Activated CD4-positive, alpha-beta memory T cell treated with anti-CD3 and anti-CD28 coated beads for 36 hours (primary cell): Measurements from ENCODE around the gene SPATA13. TPM values are rescaled to one million over a fixed set of nuclear protein-coding genes. Genes with fewer than 3 reads are reported as not detected.

ENCODE experiments used
- CTCF ChIA-PET: fragments of 350-600 bp; sonication (Branson Sonifier 250); formaldehyde crosslinking; loops from one replicate; lab custom pipeline; 2021; ENCODE audit warnings: antibody characterized with exemption, inconsistent platforms; lab: Charles Lee
- POLR2A ChIA-PET: fragments of 350-600 bp; sonication (Branson Sonifier 250); formaldehyde crosslinking; loops from one replicate; lab custom pipeline; 2021; ENCODE audit warnings: antibody characterized with exemption; lab: Charles Lee
- DNase-seq: peaks from one replicate; pipeline ENCODE4 v3.0.0-alpha.2; 2020
- H3K27ac Mint-ChIP-seq: one replicate; pipeline ENCODE4 v1.8.0; 2021; ENCODE audit warnings: mixed read lengths
- H3K27me3 Mint-ChIP-seq: one replicate; pipeline ENCODE4 v1.8.0; 2021; ENCODE audit warnings: mixed read lengths
- H3K36me3 Mint-ChIP-seq: one replicate; pipeline ENCODE4 v1.8.0; 2021; ENCODE audit warnings: mixed read lengths
- H3K4me1 Mint-ChIP-seq: one replicate; pipeline ENCODE4 v1.8.0; 2021; ENCODE audit warnings: low read depth, mixed read lengths
- H3K4me3 Mint-ChIP-seq: one replicate; pipeline ENCODE4 v1.8.0; 2021; ENCODE audit warnings: mild to moderate bottlenecking, mixed read lengths
- H3K9me3 Mint-ChIP-seq: one replicate; pipeline ENCODE4 v1.8.0; 2021; ENCODE audit warnings: mixed read lengths
- intact Hi-C: fragments of 100-400 bp; cut with micrococcal nuclease; formaldehyde crosslinking; loops from one replicate; pipeline ENCODE4 v1.15.1; 2023
- total RNA-seq, 2 experiments: library from RNA; stranded (reverse); gene quantifications; one replicate each; pipeline ENCODE4 v1.2.3, GENCODE V29; 2021

Gene SPATA13
- total RNA-seq, 2 experiments from 2014 or later: 50.3 to 50.8 TPM

- Mint-ChIP-seq H3K4me1 (peaks cover 15% of the 10 kb centered on the region), H3K9me3 (peaks cover 12% of the 10 kb centered on the region), H3K36me3 (peaks cover 3% of the 10 kb centered on the region), H3K27ac (no peak overlapping the region), H3K27me3 (peaks cover 53% of the 10 kb centered on the region), H3K4me3 (no peak overlapping the region)
- intact Hi-C loops: loop anchor here (5.0 to 10.0 kb wide), 2 partner anchors 34 to 73 kb away; partner anchors contain the start of gene SPATA13
- POLR2A ChIA-PET: no interaction called here
- CTCF ChIA-PET: interaction anchor here (1.1 kb wide), 2 partner anchors 32 to 101 kb away, joined by 3 to 5 read pairs; no protein-coding TSS in a partner anchor
- no peak for DNase-seq
Measured at GRCh38 chr13:24128112-24128511, 32.4 kb upstream of the SPATA13 start.

- Mint-ChIP-seq H3K4me1 (peaks cover 15% of the 10 kb centered on the region), H3K27me3 (peaks cover 46% of the 10 kb centered on the region), H3K4me3 (no peak overlapping the region), H3K27ac (no peak overlapping the region), H3K36me3 (peaks cover 3% of the 10 kb centered on the region), H3K9me3 (peaks cover 12% of the 10 kb centered on the region)
- ChIA-PET CTCF (no interaction called here), POLR2A (no interaction called here)
- intact Hi-C loops: loop anchor here (5.0 to 10.0 kb wide), 2 partner anchors 33 to 74 kb away; partner anchors contain the start of gene SPATA13
- no peak for DNase-seq
Measured at GRCh38 chr13:24128962-24129361, 31.6 kb upstream of the SPATA13 start.

DNA sequence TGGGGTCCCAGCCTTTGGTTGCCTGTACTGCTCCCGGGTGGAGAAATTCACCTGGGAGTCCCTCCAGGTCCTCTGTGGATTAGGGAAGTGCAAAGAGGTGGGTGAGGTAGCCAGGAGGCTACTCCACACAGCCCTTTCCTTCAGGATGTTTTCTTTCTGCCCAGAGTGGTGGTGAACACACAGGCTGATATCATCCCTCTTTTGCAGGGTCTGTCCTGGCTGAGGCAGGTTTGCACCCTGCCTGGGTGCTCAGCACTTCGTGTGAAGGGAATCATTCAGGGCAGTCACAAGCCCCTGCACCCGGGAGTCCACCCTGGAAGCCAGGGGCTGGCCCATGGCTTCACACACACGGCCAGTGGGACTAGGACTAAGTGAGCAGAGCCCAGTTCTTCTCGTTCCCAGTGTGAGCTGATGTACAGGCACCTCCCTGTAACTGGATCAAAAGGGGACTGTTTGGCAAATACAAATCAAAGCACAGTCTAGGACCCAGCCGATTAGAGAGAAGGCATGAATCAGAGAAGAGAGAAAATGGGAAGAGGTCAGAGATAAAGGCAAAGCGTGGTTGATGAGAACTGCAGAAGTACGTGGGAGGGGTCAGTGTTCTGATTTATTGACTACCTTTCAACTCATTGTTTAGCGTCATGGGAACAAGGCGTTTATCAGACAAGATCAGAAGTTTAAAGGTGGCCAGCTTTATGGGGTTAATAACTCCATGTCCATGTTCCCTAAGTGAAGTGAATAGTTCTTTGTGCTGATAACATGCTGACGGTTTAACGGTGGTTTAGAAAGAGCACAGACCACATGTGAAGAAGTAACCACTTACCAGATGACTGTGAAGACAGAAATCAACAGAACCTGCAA, 30.4 kb upstream of the SPATA13 start:
- Mint-ChIP-seq H3K4me3 (no peak overlapping the region), H3K27me3 (peaks cover 35% of the 10 kb centered on the region), H3K4me1 (peaks cover 13% of the 10 kb centered on the region), H3K36me3 (peaks cover 3% of the 10 kb centered on the region), H3K9me3 (peaks cover 12% of the 10 kb centered on the region), H3K27ac (no peak overlapping the region)
- CTCF ChIA-PET: no interaction called here
- DNase-seq: no peak
- POLR2A ChIA-PET: no interaction called here
- intact Hi-C loops: loop anchor here (5.0 to 10.0 kb wide), 2 partner anchors 32 to 75 kb away; partner anchors contain the start of gene SPATA13

- Mint-ChIP-seq H3K9me3 (peaks cover 12% of the 10 kb centered on the region), H3K4me3 (no peak overlapping the region), H3K36me3 (peaks cover 3% of the 10 kb centered on the region), H3K27ac (no peak overlapping the region), H3K27me3 (peaks cover 24% of the 10 kb centered on the region), H3K4me1 (peaks cover 12% of the 10 kb centered on the region)
- DNase-seq: no peak
- ChIA-PET POLR2A (no interaction called here), CTCF (no interaction called here)
- intact Hi-C loops: no loop called here
Measured at GRCh38 chr13:24131749-24132148, 28.8 kb upstream of the SPATA13 start.

DNA sequence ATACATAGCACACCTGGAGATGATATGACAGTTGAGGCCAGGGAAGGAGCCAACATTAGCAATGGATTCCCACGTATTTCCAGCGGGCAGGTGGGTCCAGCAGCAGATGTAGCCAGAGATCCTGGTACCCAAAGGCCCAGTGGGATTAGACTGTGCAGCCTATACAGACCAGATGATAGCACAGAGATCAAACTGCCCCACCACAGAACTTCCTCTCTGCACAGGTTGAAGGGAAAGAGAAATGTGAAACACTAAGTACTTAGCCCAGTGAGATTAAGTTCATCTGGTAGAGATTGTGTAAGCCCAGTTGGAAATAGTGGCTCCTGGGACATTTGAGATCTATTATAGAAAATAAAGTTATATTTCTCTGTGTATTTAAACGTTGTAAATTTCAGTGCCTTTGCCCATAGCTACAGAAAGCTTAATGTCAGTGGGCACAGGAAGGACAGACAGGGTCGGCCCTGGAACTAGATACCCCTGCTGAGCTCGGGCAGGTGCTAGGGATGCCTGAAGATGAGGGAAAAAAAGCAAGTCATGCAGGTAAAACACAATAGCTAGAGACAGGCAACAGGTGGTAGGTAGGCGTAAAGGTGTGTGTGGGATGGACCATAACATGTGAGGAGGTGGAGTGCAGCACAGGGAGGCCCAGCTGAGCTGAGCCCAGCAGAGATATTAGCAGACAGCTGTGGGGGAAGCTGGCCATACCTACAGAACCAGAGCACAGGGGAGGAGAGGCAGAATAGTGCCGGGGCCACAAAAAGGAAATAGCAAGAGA, 27.3 kb upstream of the SPATA13 start:
- H3K4me1 Mint-ChIP-seq: peaks cover 3% of the 10 kb centered on the region
- ChIA-PET POLR2A (interaction anchor here (1.1 kb wide), 1 partner anchor 73 kb away, joined by 3 read pairs; no protein-coding TSS in a partner anchor), CTCF (no interaction called here)
- no peak overlapping the region for H3K27ac Mint-ChIP-seq
- no peak overlapping the region for H3K4me3 Mint-ChIP-seq
- peaks cover 12% of the 10 kb centered on the region for H3K9me3 Mint-ChIP-seq
- intact Hi-C loops: no loop called here
- H3K27me3 Mint-ChIP-seq: peaks cover 20% of the 10 kb centered on the region
- DNase-seq: no peak
- peaks cover 3% of the 10 kb centered on the region for H3K36me3 Mint-ChIP-seq

DNA sequence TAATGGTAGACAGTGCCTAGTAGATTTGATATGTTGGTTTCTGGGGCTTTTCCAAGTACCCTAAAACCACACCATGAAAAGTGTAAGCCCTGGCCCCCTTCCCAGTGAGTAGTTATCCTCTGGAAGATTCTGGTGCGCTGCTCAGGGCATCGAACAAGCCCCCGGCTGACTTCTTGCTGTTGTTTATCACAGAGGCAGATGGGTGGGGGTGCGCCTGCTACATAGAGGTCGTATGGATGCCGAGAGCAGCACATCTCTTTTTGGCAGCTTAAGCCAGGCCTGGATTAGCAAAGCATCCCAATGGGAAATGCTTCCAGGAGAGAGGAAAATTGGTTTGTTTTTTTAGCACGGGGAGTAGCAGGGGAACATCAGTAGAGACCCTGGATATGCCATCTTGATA, 26.3 kb upstream of the SPATA13 start:
- ChIA-PET POLR2A (no interaction called here), CTCF (no interaction called here)
- no peak for DNase-seq
- peaks cover 12% of the 10 kb centered on the region for H3K9me3 Mint-ChIP-seq
- intact Hi-C loops: no loop called here
- H3K4me3 Mint-ChIP-seq: no peak overlapping the region
- H3K4me1 Mint-ChIP-seq: peaks cover 3% of the 10 kb centered on the region
- H3K27ac Mint-ChIP-seq: no peak overlapping the region
- peaks cover 3% of the 10 kb centered on the region for H3K36me3 Mint-ChIP-seq
- H3K27me3 Mint-ChIP-seq: peaks cover 17% of the 10 kb centered on the region

DNA sequence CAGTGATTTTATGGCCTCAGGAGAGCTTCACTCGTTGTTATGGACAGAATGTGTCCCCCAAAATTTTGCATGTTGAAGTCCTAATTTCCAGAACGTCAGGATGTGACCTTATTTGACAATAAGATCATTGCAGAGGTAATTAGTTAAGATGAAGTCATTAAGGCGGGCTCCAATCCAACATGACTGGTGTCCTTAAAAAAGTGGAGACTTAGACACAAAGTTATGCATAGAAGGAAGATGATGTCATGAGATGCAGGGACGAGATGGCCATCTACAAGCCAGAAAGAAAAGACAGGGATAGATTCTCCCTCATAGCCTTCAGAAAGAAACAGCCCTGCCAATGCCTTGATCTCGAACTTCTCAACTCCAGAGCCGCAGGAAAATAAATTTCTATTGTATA, 25.8 kb upstream of the SPATA13 start:
- intact Hi-C loops: no loop called here
- Mint-ChIP-seq H3K4me1 (peaks cover 3% of the 10 kb centered on the region), H3K27ac (no peak overlapping the region), H3K36me3 (peaks cover 3% of the 10 kb centered on the region), H3K27me3 (peaks cover 17% of the 10 kb centered on the region), H3K4me3 (no peak overlapping the region), H3K9me3 (peaks cover 12% of the 10 kb centered on the region)
- ChIA-PET POLR2A (no interaction called here), CTCF (no interaction called here)
- DNase-seq: no peak

DNA sequence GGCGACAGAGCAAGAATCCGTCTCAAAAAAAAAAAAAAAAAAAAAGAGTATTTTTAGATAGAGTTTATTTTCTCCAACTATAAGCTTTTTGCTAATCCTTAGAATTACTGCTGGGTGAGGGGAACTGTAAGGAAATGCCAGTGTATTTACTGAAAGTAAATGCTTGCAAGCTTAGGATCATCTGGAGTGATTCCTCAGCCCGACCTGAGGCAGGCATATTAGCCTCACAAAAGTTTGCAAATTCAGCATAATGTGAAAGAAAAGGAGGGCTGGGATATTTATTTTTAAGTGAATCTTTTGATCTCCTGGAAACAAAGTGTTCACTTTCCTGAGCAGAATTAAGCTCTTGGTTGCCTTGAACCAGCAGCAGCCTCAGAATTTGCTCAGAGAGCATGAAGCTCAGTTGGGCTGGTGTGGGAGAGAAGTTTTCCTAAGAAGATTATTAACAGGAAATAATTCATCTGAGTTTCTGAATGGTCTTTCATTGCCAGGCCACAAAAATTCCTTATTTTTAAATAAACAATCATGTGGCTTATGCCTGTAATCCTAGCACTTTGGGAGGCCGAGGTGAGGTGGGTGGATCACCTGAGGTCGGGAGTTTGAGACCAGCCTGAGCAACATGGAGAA, 24.7 kb upstream of the SPATA13 start:
- Mint-ChIP-seq H3K9me3 (peaks cover 12% of the 10 kb centered on the region), H3K27me3 (peaks cover 10% of the 10 kb centered on the region), H3K27ac (no peak overlapping the region), H3K4me1 (no peaks in the 10 kb centered on the region), H3K36me3 (peaks cover 3% of the 10 kb centered on the region), H3K4me3 (no peak overlapping the region)
- ChIA-PET POLR2A (interaction anchor here (0.6 kb wide), 1 partner anchor 1731 kb away, joined by 3 read pairs; no protein-coding TSS in a partner anchor), CTCF (interaction anchor here (0.7 kb wide), 1 partner anchor 892 kb away, joined by 4 read pairs; no protein-coding TSS in a partner anchor)
- no peak for DNase-seq
- intact Hi-C loops: no loop called here

DNA sequence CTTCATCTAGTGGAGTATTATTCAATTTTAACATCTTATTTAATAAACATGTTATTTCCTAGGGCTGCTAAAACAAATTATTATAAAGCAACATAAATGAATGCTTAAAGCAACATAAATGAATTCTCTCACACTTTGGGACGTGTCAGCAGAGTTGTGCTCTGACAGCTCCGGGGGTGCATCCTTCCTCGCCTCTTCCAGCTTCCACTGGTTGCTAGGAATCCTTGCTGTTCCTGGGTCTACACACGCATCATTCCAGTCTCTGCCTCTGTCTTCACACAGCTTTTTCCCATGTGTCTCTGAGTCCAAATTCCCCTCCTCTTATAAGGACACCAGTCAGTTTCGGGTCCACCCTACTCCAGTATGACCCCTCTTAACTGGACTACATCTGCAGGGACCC, 21.6 kb upstream of the SPATA13 start:
- intact Hi-C loops: no loop called here
- POLR2A ChIA-PET: no interaction called here
- CTCF ChIA-PET: no interaction called here

DNA sequence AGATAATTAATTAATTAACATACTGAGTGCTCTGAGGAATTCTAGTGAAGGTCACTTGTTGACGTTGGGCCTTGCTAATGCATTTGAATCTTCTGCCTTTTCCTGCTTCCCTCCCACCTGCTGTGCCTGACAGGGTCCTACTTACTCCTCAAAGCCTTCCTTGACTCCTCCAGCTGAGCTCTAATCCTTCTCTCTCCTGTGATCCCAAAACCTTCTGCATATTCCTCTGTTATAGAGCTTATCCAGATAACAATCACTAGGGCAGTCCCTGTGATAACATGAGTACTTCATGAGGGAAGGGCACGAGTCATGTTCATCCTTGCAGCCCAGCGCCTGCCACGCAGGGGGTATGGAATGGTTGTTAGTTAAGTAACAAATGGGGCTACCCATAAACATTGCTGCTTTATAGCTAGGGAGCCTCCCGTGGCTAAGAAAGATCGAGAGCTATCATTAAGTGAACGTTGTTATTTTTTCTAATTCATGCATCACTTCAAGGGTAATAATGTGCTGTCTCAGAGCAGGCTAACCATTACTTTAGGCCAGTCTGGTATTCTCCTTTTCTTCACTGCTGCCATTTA, 19.1 kb upstream of the SPATA13 start:
- ChIA-PET POLR2A (no interaction called here), CTCF (no interaction called here)
- no peaks in the 10 kb centered on the region for H3K4me1 Mint-ChIP-seq
- no peaks in the 10 kb centered on the region for H3K36me3 Mint-ChIP-seq
- no peak overlapping the region for H3K4me3 Mint-ChIP-seq
- peaks cover 6% of the 10 kb centered on the region for H3K27me3 Mint-ChIP-seq
- H3K27ac Mint-ChIP-seq: no peak overlapping the region
- intact Hi-C loops: no loop called here
- DNase-seq: no peak
- H3K9me3 Mint-ChIP-seq: no peaks in the 10 kb centered on the region

More for the DNA sequence above, 21.6 kb upstream of the SPATA13 start:
- Mint-ChIP-seq H3K4me3 (no peak overlapping the region), H3K4me1 (no peaks in the 10 kb centered on the region), H3K36me3 (no peaks in the 10 kb centered on the region), H3K27me3 (peaks cover 3% of the 10 kb centered on the region), H3K9me3 (no peaks in the 10 kb centered on the region), H3K27ac (no peak overlapping the region)
- DNase-seq: no peak

DNA sequence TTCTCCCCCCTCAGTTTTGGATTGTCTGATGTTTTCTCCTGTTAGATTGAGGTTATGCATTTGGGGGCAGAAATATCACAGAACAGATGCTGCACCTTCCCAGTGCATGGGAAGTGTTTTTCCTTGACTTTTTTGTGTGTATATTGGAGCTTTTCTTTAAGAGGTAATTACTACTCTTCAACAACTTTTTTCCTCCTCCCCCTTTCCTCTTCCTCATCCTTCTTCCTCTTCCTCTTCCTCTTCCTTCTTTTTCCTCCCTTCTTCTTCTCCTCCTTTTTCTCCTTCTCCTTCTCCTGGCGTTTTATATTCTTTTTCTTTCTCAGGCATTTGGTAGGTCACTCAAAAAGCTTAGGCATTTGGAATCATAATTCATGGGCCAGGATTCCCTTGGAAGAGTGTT, 18.1 kb upstream of the SPATA13 start:
- Mint-ChIP-seq H3K4me1 (no peaks in the 10 kb centered on the region), H3K36me3 (no peaks in the 10 kb centered on the region), H3K4me3 (no peak overlapping the region), H3K9me3 (no peaks in the 10 kb centered on the region), H3K27ac (no peak overlapping the region), H3K27me3 (peaks cover 6% of the 10 kb centered on the region)
- no peak for DNase-seq
- intact Hi-C loops: no loop called here
- ChIA-PET CTCF (interaction anchor here (0.7 to 0.8 kb wide), 2 partner anchors 18 to 45 kb away, joined by 3 to 4 read pairs; partner anchors contain the start of gene SPATA13), POLR2A (no interaction called here)
